SK-N-SH (cell line): ENCODE data around the gene SERPINA6. TPM values are rescaled to one million over a fixed set of nuclear protein-coding genes. Genes with fewer than 3 reads are reported as not detected.
A peak's percentile ranks its signal among the peaks of the same experiment; 100 is the strongest.

Experiments used
- CHD2 ChIP-seq: fragments of 150-350 bp; IDR thresholded peaks from 2 replicates; pipeline ENCODE4 v1.6.1; 2018; ENCODE audit warnings: low read length; ENCODE audit not compliant: partially characterized antibody
- CTCF ChIP-seq: fragments of 200-600 bp; sonication (generic); IDR thresholded peaks from 2 replicates; pipeline ENCODE4 v1.6.1; 2017; ENCODE audit warnings: antibody characterized with exemption, mild to moderate bottlenecking, moderate library complexity
- FOSL2 ChIP-seq: IDR thresholded peaks from 2 replicates; pipeline ENCODE4 v1.4.0; 2012; ENCODE audit warnings: low read depth, mild to moderate bottlenecking, moderate library complexity, borderline replicate concordance
- FOXJ3 ChIP-seq: sonication (generic); formaldehyde crosslinking; IDR thresholded peaks from 2 replicates; pipeline ENCODE4 v1.5.1; 2020; ENCODE audit warnings: mild to moderate bottlenecking, missing genetic modification reagents
- GATA2 ChIP-seq: sonication (generic); formaldehyde crosslinking; IDR thresholded peaks from 2 replicates; pipeline ENCODE4 v1.5.0; 2020; ENCODE audit warnings: mild to moderate bottlenecking, missing genetic modification reagents
- MEF2A ChIP-seq: IDR thresholded peaks from 2 replicates; pipeline ENCODE4 v1.4.0; 2012; ENCODE audit warnings: low read depth, borderline replicate concordance
- NRF1 ChIP-seq: IDR thresholded peaks from 2 replicates; pipeline ENCODE4 v1.6.1; 2012; ENCODE audit warnings: low read depth, mild to moderate bottlenecking, low read length
- POLR2AphosphoS5 ChIP-seq: IDR thresholded peaks from 2 replicates; pipeline ENCODE4 v1.6.1; 2012; ENCODE audit warnings: low read depth, low read length
- RXRA ChIP-seq: IDR thresholded peaks from 2 replicates; pipeline ENCODE4 v1.4.0; 2012; ENCODE audit warnings: low read depth, mild to moderate bottlenecking, borderline replicate concordance
- SMC3 ChIP-seq: IDR thresholded peaks from 2 replicates; pipeline ENCODE4 v1.6.1; 2012; ENCODE audit warnings: low read depth, low read length, improper control_type of control experiment
- TAF1 ChIP-seq: IDR thresholded peaks from 2 replicates; pipeline ENCODE4 v1.6.1; 2012; ENCODE audit warnings: low read depth, mild to moderate bottlenecking, low read length, moderate library complexity, borderline replicate concordance
- TCF12 ChIP-seq: IDR thresholded peaks from 2 replicates; pipeline ENCODE4 v1.4.0; 2012
- TEAD4 ChIP-seq: IDR thresholded peaks from 2 replicates; pipeline ENCODE4 v1.4.0; 2012; ENCODE audit warnings: mild to moderate bottlenecking, borderline replicate concordance; ENCODE audit not compliant: insufficient read depth
- USF2 ChIP-seq: fragments of 150-350 bp; IDR thresholded peaks from 2 replicates; pipeline ENCODE4 v1.6.1; 2017; ENCODE audit warnings: antibody characterized with exemption, low read length, low read depth, borderline replicate concordance
- YY1 ChIP-seq: IDR thresholded peaks from 2 replicates; pipeline ENCODE4 v1.4.0; 2012; ENCODE audit warnings: low read depth, mild to moderate bottlenecking
- polyA plus RNA-seq, 3 experiments: library from polyadenylated mRNA; depleted of rRNA; stranded (reverse); fragments of >200 nt; gene quantifications; 2 replicates each; pipeline ENCODE4 v1.2.3, GENCODE V29; 2012
- TF ChIP-seq, protein P1 (sequence below): IDR thresholded peaks from 2 replicates; pipeline ENCODE4 v1.4.0; 2012; ENCODE audit warnings: low read depth, borderline replicate concordance
- TF ChIP-seq, protein P2 (sequence below): IDR thresholded peaks from 2 replicates; pipeline ENCODE4; 2012

The SERPINA6 gene
- polyA plus RNA-seq, 1 of the 3 experiments (the other 2 are of a cell fraction) = 0.46 TPM

DNA sequence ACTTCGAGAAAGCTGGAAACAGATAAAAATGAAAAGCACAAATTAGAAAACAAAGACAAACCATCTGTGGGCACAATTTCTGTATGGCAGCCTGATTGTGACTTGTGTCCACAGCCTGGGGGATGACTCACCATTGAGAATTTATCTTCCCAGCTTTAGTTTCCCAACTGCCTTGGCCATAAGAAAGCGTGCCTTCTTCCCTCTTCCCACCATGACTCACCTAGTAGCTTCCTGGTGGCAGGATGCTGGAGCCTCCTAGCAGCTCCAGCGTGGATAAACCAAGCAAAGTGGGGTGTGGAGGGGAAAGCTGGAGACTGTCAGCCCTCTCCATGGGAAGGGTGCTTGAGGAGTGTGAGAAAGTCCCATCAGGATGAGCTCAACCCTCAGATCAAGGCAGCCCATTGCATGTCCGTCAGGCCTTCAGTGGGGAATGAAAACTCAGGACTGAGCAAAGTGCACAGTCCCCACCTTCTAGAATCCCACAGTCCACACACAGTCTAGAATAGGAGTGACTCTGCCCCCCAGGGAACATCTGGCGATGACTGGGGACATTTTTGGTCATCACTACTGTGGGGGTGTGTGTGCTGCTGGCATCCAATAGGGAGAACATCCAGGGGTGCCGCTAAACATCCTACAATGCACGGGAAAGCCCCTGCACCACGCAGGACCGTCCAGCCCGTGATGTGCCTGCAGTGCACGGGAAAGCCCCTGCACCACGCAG is 22.4 kb upstream of the SERPINA6 start (continued):
- TF ChIP-seq RXRA (peak; percentile 20; the same call in 1 of the 2 replicates), GATA2 (CRISPR knock-in tag) (no peak), CHD2 (no peak), FOSL2 (peak; percentile 97), POLR2AphosphoS5 (peak; percentile 33; the same call in 1 of the 2 replicates), FOXJ3 (CRISPR knock-in tag) (no peak), TCF12 (peak; percentile 82), NRF1 (no peak), TAF1 (no peak), TEAD4 (0 out of 2 replicates have a peak, but pooled peaks have one; percentile 33), YY1 (no peak), USF2 (no peak), CTCF (no peak), SMC3 (no peak), MEF2A (no peak)
- TF ChIP-seq, protein P1, sequence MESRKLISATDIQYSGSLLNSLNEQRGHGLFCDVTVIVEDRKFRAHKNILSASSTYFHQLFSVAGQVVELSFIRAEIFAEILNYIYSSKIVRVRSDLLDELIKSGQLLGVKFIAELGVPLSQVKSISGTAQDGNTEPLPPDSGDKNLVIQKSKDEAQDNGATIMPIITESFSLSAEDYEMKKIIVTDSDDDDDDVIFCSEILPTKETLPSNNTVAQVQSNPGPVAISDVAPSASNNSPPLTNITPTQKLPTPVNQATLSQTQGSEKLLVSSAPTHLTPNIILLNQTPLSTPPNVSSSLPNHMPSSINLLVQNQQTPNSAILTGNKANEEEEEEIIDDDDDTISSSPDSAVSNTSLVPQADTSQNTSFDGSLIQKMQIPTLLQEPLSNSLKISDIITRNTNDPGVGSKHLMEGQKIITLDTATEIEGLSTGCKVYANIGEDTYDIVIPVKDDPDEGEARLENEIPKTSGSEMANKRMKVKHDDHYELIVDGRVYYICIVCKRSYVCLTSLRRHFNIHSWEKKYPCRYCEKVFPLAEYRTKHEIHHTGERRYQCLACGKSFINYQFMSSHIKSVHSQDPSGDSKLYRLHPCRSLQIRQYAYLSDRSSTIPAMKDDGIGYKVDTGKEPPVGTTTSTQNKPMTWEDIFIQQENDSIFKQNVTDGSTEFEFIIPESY = no peak; the same call in 1 of the 2 replicates
- TF ChIP-seq, protein P2, sequence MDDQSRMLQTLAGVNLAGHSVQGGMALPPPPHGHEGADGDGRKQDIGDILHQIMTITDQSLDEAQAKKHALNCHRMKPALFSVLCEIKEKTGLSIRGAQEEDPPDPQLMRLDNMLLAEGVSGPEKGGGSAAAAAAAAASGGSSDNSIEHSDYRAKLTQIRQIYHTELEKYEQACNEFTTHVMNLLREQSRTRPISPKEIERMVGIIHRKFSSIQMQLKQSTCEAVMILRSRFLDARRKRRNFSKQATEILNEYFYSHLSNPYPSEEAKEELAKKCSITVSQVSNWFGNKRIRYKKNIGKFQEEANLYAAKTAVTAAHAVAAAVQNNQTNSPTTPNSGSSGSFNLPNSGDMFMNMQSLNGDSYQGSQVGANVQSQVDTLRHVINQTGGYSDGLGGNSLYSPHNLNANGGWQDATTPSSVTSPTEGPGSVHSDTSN = peak; percentile 66
- TF ChIP-seq, all 33 proteins: peak for 15
